ENCODE results near the gene MTIF2.
"Not testable (repeated sequence)": the region's sequence is repeated elsewhere in the genome, so short reads cannot be mapped to it uniquely, and the experiment has no call there.

The MTIF2 gene

GRCh38 chr2:55268907-55269644, at the start of gene MTIF2:
MTIF2 (minus strand) TSS chr2:55269231; CDS start chr2:55263858, 5,373 bp downstream.
- peak; percentile 85 to 93 (median 86) for DNase-seq (ENCODE audit: low read depth in 3 of 3)

GRCh38 chr2:55314985-55315384, 46.0 kb upstream of the MTIF2 start:
- no peak for DNase-seq (ENCODE audit: low read depth in 3 of 3)

- DNase-seq (ENCODE audit: low read depth in 3 of 3), result peak in 2 of 3 experiments; percentile 8 to 33
Measured at GRCh38 chr2:55311444-55311870, 42.4 kb upstream of the MTIF2 start.

GRCh38 chr2:55309446-55309845, 40.4 kb upstream of the MTIF2 start:
- no peak for DNase-seq (ENCODE audit: low read depth in 3 of 3)

GRCh38 chr2:55302241-55302640, 33.2 kb upstream of the MTIF2 start:
- DNase-seq (ENCODE audit: low read depth in 3 of 3), result no peak

GRCh38 chr2:55301277-55301676, 32.2 kb upstream of the MTIF2 start:
- DNase-seq (ENCODE audit: low read depth in 3 of 3), result no peak

- DNase-seq (ENCODE audit: low read depth in 3 of 3), result no peak
Measured at GRCh38 chr2:55296393-55296792, 27.4 kb upstream of the MTIF2 start.

- no peak for DNase-seq (ENCODE audit: low read depth in 3 of 3)
Measured at GRCh38 chr2:55283083-55283482, 14.1 kb upstream of the MTIF2 start.

GRCh38 chr2:55282110-55282917, 13.3 kb upstream of the MTIF2 start:
- DNase-seq (ENCODE audit: low read depth in 3 of 3), result peak; percentile 71 to 84 (median 74)

- DNase-seq (ENCODE audit: low read depth in 3 of 3), result not testable (repeated sequence)
Measured at GRCh38 chr2:55280851-55281546, 12.0 kb upstream of the MTIF2 start.

GRCh38 chr2:55279859-55280424, 10.9 kb upstream of the MTIF2 start:
- DNase-seq (ENCODE audit: low read depth in 3 of 3), result not testable (repeated sequence)

- not testable (repeated sequence) for DNase-seq (ENCODE audit: low read depth in 3 of 3)
Measured at GRCh38 chr2:55279214-55279835, 10.3 kb upstream of the MTIF2 start.

GRCh38 chr2:55277310-55277709, 8.3 kb upstream of the MTIF2 start:
- no peak for DNase-seq (ENCODE audit: low read depth in 3 of 3)

GRCh38 chr2:55274346-55274745, 5.3 kb upstream of the MTIF2 start:
- DNase-seq (ENCODE audit: low read depth in 3 of 3), result not testable (repeated sequence)

GRCh38 chr2:55269645-55269990, 587 bp upstream of the MTIF2 start:
- no peak for DNase-seq (ENCODE audit: low read depth in 3 of 3)

- no peak for DNase-seq (ENCODE audit: low read depth in 3 of 3)
Measured at GRCh38 chr2:55268288-55268906, 634 bp downstream of the MTIF2 start.

GRCh38 chr2:55259586-55259985, 9.4 kb downstream of the MTIF2 start:
- not testable (repeated sequence) for DNase-seq (ENCODE audit: low read depth in 3 of 3)

- no peak for DNase-seq (ENCODE audit: low read depth in 3 of 3)
Measured at GRCh38 chr2:55252832-55253231, 16.2 kb downstream of the MTIF2 start.

GRCh38 chr2:55247025-55247424, 22.0 kb downstream of the MTIF2 start:
- DNase-seq (ENCODE audit: low read depth in 3 of 3), result no peak

- no peak for DNase-seq (ENCODE audit: low read depth in 3 of 3)
Measured at GRCh38 chr2:55245411-55245810, 23.6 kb downstream of the MTIF2 start.

GRCh38 chr2:55242617-55243016, 26.4 kb downstream of the MTIF2 start:
- DNase-seq (ENCODE audit: low read depth in 3 of 3), result no peak
